HCT116 (cell line): ENCODE measurements around the gene BHLHA9. TPM values are rescaled to one million over a fixed set of nuclear protein-coding genes. Genes with fewer than 3 reads are reported as not detected.

Source experiments
- ATAC-seq: fragments of 200-7000 bp; cut with Tn5 transposase; 2 replicates; pipeline ENCODE4 v1.9.1; 2020; ENCODE audit warnings: mild to moderate bottlenecking, moderate library complexity
- BruUV-seq: library from RNA; stranded (reverse); fragments of 400-500 nt; replicated peaks from 2 replicates; lab custom pipeline; 2021; lab: Mats Ljungman, UMichigan
- CTCF ChIA-PET: fragments of 300-600 bp; sonication (Branson Sonifier 250); formaldehyde crosslinking; loops from one replicate; lab custom pipeline; 2021; ENCODE audit warnings: antibody characterized with exemption; lab: Charles Lee
- POLR2A ChIA-PET: fragments of 300-600, 350-600 bp; sonication (Branson Sonifier 250); formaldehyde crosslinking; loops from one replicate; lab custom pipeline; 2021; ENCODE audit warnings: antibody characterized with exemption; lab: Charles Lee
- RAD21 ChIA-PET, 2 experiments: fragments of 300-600 bp; sonication (Branson Sonifier 250); formaldehyde crosslinking; loops; one replicate each; lab custom pipeline; 2023; ENCODE audit warnings: low total read pairs in 2 of 2; ENCODE audit not compliant: uncharacterized antibody in 2 of 2, unreplicated experiment in 2 of 2, low non-redundant PET in 1 of 2; lab: Charles Lee
- DNase-seq: peaks from one replicate; pipeline ENCODE4 v3.0.0-alpha.2; 2010; ENCODE audit warnings: low read depth, low spot score
- H2AFZ ChIP-seq: fragments of 200-600 bp; shearing (Covaris generic), sonication (generic); 2 replicates; pipeline ENCODE4 v1.6.1; 2017; ENCODE audit warnings: low read depth, mixed run types, mixed read lengths, antibody characterized with exemption, low read length; ENCODE audit not compliant: poor library complexity, severe bottlenecking
- H3K27ac ChIP-seq: 2 replicates; pipeline ENCODE4 v1.5.1; 2012; ENCODE audit warnings: low read depth, low read length
- H3K27me3 ChIP-seq: fragments of 200-600 bp; sonication (generic); 2 replicates; pipeline ENCODE4 v1.6.1; 2016; ENCODE audit warnings: mixed run types, low read length, mixed read lengths; ENCODE audit not compliant: insufficient read depth
- H3K36me3 ChIP-seq, 2 experiments: fragments of 200-500 bp in 1 of 2; fragments of 200-600 bp in 1 of 2; sonication (Bioruptor generic) in 1 of 2; sonication (generic) in 1 of 2; 2 replicates each; pipeline versions ENCODE4 v1.5.1 to v1.6.1; 2014 to 2016; ENCODE audit warnings: low read length in 2 of 2, inconsistent platforms in 1 of 2, mixed read lengths in 1 of 2, mixed run types in 1 of 2; ENCODE audit not compliant: insufficient read depth in 2 of 2, control insufficient read depth in 1 of 2
- H3K4me1 ChIP-seq, 2 experiments: fragments of 200-600 bp in 1 of 2; sonication (generic) in 1 of 2; 2 replicates each; pipeline versions ENCODE4 v1.5.1 to v1.6.1; 2012 to 2017; ENCODE audit warnings: low read length in 2 of 2, inconsistent platforms in 1 of 2, mild to moderate bottlenecking in 1 of 2, mixed read lengths in 1 of 2, mixed run types in 1 of 2, moderate library complexity in 1 of 2; ENCODE audit not compliant: insufficient read depth in 2 of 2, control insufficient read depth in 1 of 2
- H3K4me2 ChIP-seq: fragments of 200-600 bp; sonication (generic); 2 replicates; pipeline ENCODE4 v1.6.1; 2017; ENCODE audit warnings: mixed run types, low read length, mixed read lengths
- H3K4me3 ChIP-seq, 2 experiments: fragments of 200-600 bp in 1 of 2; sonication (generic) in 1 of 2; replicated peaks in 1 of 2; 2 replicates each; pipeline ENCODE4 v1.5.1; 2011 to 2016; ENCODE audit warnings: low read length in 2 of 2, control low read depth in 1 of 2, low read depth in 1 of 2, mild to moderate bottlenecking in 1 of 2, mixed read lengths in 1 of 2, mixed run types in 1 of 2
- H3K79me2 ChIP-seq: fragments of 200-600 bp; sonication (generic); 2 replicates; pipeline ENCODE4 v1.6.1; 2017; ENCODE audit warnings: mild to moderate bottlenecking, mixed run types, low read length, moderate library complexity, mixed read lengths; ENCODE audit not compliant: insufficient read depth
- H3K9ac ChIP-seq: fragments of 200-600 bp; sonication (generic); 2 replicates; pipeline ENCODE4 v1.6.1; 2016; ENCODE audit warnings: low read length, mixed read lengths
- H3K9me2 ChIP-seq: fragments of 200-600 bp; sonication (generic), shearing (Covaris generic); 2 replicates; pipeline ENCODE4 v1.6.1; 2017; ENCODE audit warnings: mixed run types, mild to moderate bottlenecking, moderate library complexity; ENCODE audit not compliant: insufficient read depth
- H3K9me3 ChIP-seq, 2 experiments: fragments of 200-500 bp in 1 of 2; fragments of 200-600 bp in 1 of 2; sonication (Bioruptor generic) in 1 of 2; sonication (generic) in 1 of 2; 2 replicates each; pipeline ENCODE4 v1.6.1; 2014 to 2017; ENCODE audit warnings: low read length in 2 of 2, mixed read lengths in 2 of 2, inconsistent platforms in 1 of 2, low read depth in 1 of 2, mild to moderate bottlenecking in 1 of 2, mixed run types in 1 of 2, moderate library complexity in 1 of 2; ENCODE audit not compliant: control insufficient read depth in 1 of 2, insufficient read depth in 1 of 2
- H4K20me1 ChIP-seq: fragments of 200-600 bp; sonication (generic), shearing (Covaris generic); 2 replicates; pipeline ENCODE4 v1.6.1; 2017; ENCODE audit warnings: mixed run types, mild to moderate bottlenecking, moderate library complexity; ENCODE audit not compliant: insufficient read depth
- CBX3 ChIP-seq: IDR thresholded peaks from 2 replicates; pipeline ENCODE4 v1.6.1; 2012; ENCODE audit warnings: low read depth
- CEBPB ChIP-seq: IDR thresholded peaks from 2 replicates; pipeline ENCODE4 v1.6.1; 2012; ENCODE audit warnings: low read depth
- EGR1 ChIP-seq: IDR thresholded peaks from 2 replicates; pipeline ENCODE4 v1.6.1; 2012; ENCODE audit warnings: low read depth
- ELF1 ChIP-seq: IDR thresholded peaks from 2 replicates; pipeline ENCODE4 v1.6.1; 2012; ENCODE audit warnings: low read depth, borderline replicate concordance
- EZH2phosphoT487 ChIP-seq: fragments of 200-600 bp; IDR thresholded peaks from 2 replicates; pipeline ENCODE4 v1.6.1; 2018; ENCODE audit warnings: antibody characterized with exemption, borderline replicate concordance
- JUND ChIP-seq: IDR thresholded peaks from 2 replicates; pipeline ENCODE4 v1.6.1; 2012
- RAD21 ChIP-seq: IDR thresholded peaks from 2 replicates; pipeline ENCODE4 v1.6.1; 2012; ENCODE audit warnings: low read depth, mild to moderate bottlenecking
- SP1 ChIP-seq: IDR thresholded peaks from 2 replicates; pipeline ENCODE4 v1.6.1; 2012; ENCODE audit warnings: low read depth
- SRF ChIP-seq: IDR thresholded peaks from 2 replicates; pipeline ENCODE4 v1.6.1; 2012; ENCODE audit warnings: low read depth
- ZNF274 ChIP-seq: fragments of 200-500 bp; sonication (Bioruptor generic); IDR thresholded peaks from 2 replicates; pipeline ENCODE4 v1.6.1; 2014; ENCODE audit warnings: mild to moderate bottlenecking, low read depth, low read length, inconsistent platforms
- intact Hi-C: fragments of 100-400 bp; cut with micrococcal nuclease; formaldehyde crosslinking; loops from 2 replicates; pipeline ENCODE4 v1.10.0; 2022
- total RNA-seq: library from RNA; stranded (reverse); gene quantifications from one replicate; pipeline ENCODE4 v1.2.1, GENCODE V29; 2021; ENCODE audit not compliant: unreplicated experiment
- TF ChIP-seq, protein P1 (sequence below): IDR thresholded peaks from 2 replicates; pipeline ENCODE4 v1.6.1; 2012
- TF ChIP-seq, protein P2 (sequence below): IDR thresholded peaks from 2 replicates; pipeline ENCODE4 v1.6.1; 2012
- TF ChIP-seq, protein P3 (sequence below), 3 experiments: fragments of 200-600 bp in 1 of 3; sonication (generic) in 1 of 3; IDR thresholded peaks in 2 of 3; conservative IDR thresholded peaks in 1 of 3; 2 replicates each; pipeline ENCODE4 v1.5.1; 2012 to 2017; ENCODE audit warnings: low read depth in 2 of 3, low read length in 2 of 3, antibody characterized with exemption in 1 of 3, borderline replicate concordance in 1 of 3, control low read depth in 1 of 3, mild to moderate bottlenecking in 1 of 3, mixed read lengths in 1 of 3, mixed run types in 1 of 3, moderate library complexity in 1 of 3; ENCODE audit not compliant: insufficient read depth in 1 of 3
- TF ChIP-seq, protein P4 (sequence below): IDR thresholded peaks from 2 replicates; pipeline ENCODE4 v1.6.1; 2012; ENCODE audit warnings: low read depth

Gene BHLHA9
- total RNA-seq, 1 experiment from 2014 or later, result not detected

DNA sequence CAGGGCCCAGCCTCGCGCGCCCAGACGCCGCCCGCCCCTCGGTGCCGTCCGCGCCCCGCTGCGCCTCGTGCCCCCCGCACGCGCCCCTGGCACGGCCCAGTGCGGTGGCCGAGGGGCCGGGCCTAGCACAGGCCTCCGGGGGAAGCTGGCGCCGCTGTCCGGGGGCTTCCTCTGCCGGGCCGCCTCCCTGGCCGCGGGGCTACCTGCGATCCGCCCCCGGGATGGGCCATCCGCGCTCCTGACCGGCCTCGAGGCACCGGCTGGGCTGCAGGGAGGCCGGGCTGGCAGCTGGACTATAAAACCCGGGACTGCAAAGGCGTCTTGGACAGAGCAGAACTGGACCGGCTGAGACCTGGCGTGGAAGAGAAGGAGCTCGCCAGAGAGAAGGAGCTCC lies 783 bp downstream of the BHLHA9 start (continued):
- TF ChIP-seq ELF1 (no peak), SP1 (no peak), EGR1 (no peak), CBX3 (no peak)
- TF ChIP-seq, protein P1, sequence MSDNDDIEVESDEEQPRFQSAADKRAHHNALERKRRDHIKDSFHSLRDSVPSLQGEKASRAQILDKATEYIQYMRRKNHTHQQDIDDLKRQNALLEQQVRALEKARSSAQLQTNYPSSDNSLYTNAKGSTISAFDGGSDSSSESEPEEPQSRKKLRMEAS, result no peak

- Histone ChIP-seq H3K36me3 (no peaks in the 10 kb centered on the region), H3K9me3 (no peaks in the 10 kb centered on the region), H3K9me2 (no peaks in the 10 kb centered on the region), H3K27ac (no peak overlapping the region; the same call in 1 of the 2 replicates), H4K20me1 (no peaks in the 10 kb centered on the region), H3K4me3 (no peak overlapping the region), H3K27me3 (no peaks in the 10 kb centered on the region), H3K79me2 (no peaks in the 10 kb centered on the region), H3K4me2 (no peak overlapping the region), H3K9ac (no peak overlapping the region), H2AFZ (no peak overlapping the region), H3K4me1 (peaks cover 20 to 26% of the 10 kb centered on the region in 2 experiments)
- ChIA-PET RAD21 (no interaction called here), CTCF (interaction anchor here (1.6 kb wide), 1 partner anchor 12 kb away, joined by 3 read pairs; no protein-coding TSS in a partner anchor), POLR2A (no interaction called here)
- TF ChIP-seq, protein P2, sequence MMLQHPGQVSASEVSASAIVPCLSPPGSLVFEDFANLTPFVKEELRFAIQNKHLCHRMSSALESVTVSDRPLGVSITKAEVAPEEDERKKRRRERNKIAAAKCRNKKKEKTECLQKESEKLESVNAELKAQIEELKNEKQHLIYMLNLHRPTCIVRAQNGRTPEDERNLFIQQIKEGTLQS, result no peak
- intact Hi-C loops, result no loop called here
- ATAC-seq (no peak), DNase-seq (no peak)
- no TSS peak for BruUV-seq
Measured at GRCh38 chr17:1271441-1271840, 1.2 kb downstream of the BHLHA9 start.

DNA sequence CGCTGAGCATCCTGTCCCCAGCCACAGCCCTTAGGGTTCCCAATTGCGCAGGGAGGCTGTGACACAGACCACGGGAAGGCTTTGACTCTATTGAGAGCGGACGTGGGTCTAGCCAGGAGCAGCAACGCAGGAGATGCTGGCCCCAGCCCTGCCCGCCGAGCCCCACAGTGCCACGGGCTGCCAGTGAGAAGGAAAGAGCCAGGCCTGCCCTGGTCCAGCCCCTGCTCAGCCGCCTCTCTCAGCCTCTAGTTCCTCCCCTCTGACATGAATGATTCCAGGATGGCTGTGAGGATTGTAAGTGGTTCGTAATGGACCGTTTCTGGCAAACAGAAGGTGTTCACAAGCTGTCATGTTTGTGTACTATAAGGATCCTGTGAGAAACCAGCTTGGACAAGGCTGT lies 2.5 kb downstream of the BHLHA9 start:
- Histone ChIP-seq H3K4me2 (no peak overlapping the region), H3K27me3 (no peaks in the 10 kb centered on the region), H4K20me1 (no peaks in the 10 kb centered on the region), H3K4me1 (peaks cover 10 to 14% of the 10 kb centered on the region in 2 experiments), H3K79me2 (no peaks in the 10 kb centered on the region), H3K9me2 (no peaks in the 10 kb centered on the region), H3K9me3 (no peaks in the 10 kb centered on the region), H2AFZ (no peak overlapping the region), H3K4me3 (no peak overlapping the region), H3K27ac (no peak overlapping the region), H3K9ac (no peak overlapping the region), H3K36me3 (no peaks in the 10 kb centered on the region)
- no TSS peak for BruUV-seq
- intact Hi-C loops, result no loop called here
- no peak for ATAC-seq
- no peak for DNase-seq
- ChIA-PET CTCF (interaction anchor here (1.6 kb wide), 1 partner anchor 13 kb away, joined by 3 read pairs; no protein-coding TSS in a partner anchor), POLR2A (no interaction called here), RAD21 (no interaction called here)
- TF ChIP-seq RAD21 (no peak), JUND (no peak), EZH2phosphoT487 (no peak), ZNF274 (no peak), CBX3 (no peak), CEBPB (no peak), EGR1 (no peak), ELF1 (no peak), SRF (no peak)
- TF ChIP-seq, protein P3, sequence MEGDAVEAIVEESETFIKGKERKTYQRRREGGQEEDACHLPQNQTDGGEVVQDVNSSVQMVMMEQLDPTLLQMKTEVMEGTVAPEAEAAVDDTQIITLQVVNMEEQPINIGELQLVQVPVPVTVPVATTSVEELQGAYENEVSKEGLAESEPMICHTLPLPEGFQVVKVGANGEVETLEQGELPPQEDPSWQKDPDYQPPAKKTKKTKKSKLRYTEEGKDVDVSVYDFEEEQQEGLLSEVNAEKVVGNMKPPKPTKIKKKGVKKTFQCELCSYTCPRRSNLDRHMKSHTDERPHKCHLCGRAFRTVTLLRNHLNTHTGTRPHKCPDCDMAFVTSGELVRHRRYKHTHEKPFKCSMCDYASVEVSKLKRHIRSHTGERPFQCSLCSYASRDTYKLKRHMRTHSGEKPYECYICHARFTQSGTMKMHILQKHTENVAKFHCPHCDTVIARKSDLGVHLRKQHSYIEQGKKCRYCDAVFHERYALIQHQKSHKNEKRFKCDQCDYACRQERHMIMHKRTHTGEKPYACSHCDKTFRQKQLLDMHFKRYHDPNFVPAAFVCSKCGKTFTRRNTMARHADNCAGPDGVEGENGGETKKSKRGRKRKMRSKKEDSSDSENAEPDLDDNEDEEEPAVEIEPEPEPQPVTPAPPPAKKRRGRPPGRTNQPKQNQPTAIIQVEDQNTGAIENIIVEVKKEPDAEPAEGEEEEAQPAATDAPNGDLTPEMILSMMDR (IDR thresholded peaks at IDR 0.05 in 2 of 3, conservative IDR thresholded peaks at IDR 0.05 in 1 of 3; ENCODE audit: borderline replicate concordance in 1 of 3, insufficient read depth in 1 of 3, low read depth in 2 of 3, low read length in 2 of 3), result no peak
- TF ChIP-seq, protein P4, sequence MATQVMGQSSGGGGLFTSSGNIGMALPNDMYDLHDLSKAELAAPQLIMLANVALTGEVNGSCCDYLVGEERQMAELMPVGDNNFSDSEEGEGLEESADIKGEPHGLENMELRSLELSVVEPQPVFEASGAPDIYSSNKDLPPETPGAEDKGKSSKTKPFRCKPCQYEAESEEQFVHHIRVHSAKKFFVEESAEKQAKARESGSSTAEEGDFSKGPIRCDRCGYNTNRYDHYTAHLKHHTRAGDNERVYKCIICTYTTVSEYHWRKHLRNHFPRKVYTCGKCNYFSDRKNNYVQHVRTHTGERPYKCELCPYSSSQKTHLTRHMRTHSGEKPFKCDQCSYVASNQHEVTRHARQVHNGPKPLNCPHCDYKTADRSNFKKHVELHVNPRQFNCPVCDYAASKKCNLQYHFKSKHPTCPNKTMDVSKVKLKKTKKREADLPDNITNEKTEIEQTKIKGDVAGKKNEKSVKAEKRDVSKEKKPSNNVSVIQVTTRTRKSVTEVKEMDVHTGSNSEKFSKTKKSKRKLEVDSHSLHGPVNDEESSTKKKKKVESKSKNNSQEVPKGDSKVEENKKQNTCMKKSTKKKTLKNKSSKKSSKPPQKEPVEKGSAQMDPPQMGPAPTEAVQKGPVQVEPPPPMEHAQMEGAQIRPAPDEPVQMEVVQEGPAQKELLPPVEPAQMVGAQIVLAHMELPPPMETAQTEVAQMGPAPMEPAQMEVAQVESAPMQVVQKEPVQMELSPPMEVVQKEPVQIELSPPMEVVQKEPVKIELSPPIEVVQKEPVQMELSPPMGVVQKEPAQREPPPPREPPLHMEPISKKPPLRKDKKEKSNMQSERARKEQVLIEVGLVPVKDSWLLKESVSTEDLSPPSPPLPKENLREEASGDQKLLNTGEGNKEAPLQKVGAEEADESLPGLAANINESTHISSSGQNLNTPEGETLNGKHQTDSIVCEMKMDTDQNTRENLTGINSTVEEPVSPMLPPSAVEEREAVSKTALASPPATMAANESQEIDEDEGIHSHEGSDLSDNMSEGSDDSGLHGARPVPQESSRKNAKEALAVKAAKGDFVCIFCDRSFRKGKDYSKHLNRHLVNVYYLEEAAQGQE, result no peak
